ENCODE data around the gene GNAZ. TPM values are rescaled to one million over a fixed set of nuclear protein-coding genes. Genes with fewer than 3 reads are reported as not detected.
"Not testable (repeated sequence)": the region's sequence is repeated elsewhere in the genome, so short reads cannot be mapped to it uniquely, and the experiment has no call there.

The GNAZ gene
- total RNA-seq, 1 donor from 2014 or later = 13.7 TPM

- H3K4me1 ChIP-seq = no peaks in the 10 kb centered on the region
Observed at GRCh38 chr22:23047742-23048141, 22.6 kb upstream of the GNAZ start.

DNA sequence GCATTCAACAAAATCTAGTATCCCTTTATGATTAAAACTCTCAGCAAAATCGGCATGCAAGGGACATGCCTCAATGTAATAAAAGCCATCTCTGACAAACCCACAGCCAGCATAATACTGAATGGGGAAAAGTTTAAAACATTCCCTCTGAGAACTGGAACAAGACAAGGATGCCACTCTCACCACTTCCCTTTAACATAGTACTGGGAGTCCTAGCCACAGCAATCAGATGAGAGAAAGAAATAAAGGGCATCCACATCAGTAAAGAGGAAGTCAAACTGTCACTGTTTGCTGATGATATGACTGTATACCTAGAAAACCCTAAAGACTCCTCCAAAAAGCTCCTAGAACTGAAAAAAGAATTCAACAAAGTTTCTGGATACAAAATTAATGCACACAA lies 19.8 kb upstream of the GNAZ start:
- H3K36me3 ChIP-seq; H3K4me3 ChIP-seq; H3K9me3 ChIP-seq; intact Hi-C loops (cut with DNase I); DNase-seq (ENCODE audit: low spot score in 2 of 2); H3K27me3 ChIP-seq; H3K27ac ChIP-seq; H3K4me1 ChIP-seq: not testable (repeated sequence)

More at GRCh38 chr22:23047742-23048141, 22.6 kb upstream of the GNAZ start:
- peaks cover 0 to 4% of the 10 kb centered on the region in 2 donors for H3K9me3 ChIP-seq
- TF ChIP-seq, protein P1, sequence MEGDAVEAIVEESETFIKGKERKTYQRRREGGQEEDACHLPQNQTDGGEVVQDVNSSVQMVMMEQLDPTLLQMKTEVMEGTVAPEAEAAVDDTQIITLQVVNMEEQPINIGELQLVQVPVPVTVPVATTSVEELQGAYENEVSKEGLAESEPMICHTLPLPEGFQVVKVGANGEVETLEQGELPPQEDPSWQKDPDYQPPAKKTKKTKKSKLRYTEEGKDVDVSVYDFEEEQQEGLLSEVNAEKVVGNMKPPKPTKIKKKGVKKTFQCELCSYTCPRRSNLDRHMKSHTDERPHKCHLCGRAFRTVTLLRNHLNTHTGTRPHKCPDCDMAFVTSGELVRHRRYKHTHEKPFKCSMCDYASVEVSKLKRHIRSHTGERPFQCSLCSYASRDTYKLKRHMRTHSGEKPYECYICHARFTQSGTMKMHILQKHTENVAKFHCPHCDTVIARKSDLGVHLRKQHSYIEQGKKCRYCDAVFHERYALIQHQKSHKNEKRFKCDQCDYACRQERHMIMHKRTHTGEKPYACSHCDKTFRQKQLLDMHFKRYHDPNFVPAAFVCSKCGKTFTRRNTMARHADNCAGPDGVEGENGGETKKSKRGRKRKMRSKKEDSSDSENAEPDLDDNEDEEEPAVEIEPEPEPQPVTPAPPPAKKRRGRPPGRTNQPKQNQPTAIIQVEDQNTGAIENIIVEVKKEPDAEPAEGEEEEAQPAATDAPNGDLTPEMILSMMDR (IDR thresholded peaks at IDR 0.05) = no peak
- intact Hi-C loops (cut with DNase I) = no loop called here
- no peak overlapping the region for H3K4me3 ChIP-seq
- no peak overlapping the region for H3K27ac ChIP-seq
- H3K36me3 ChIP-seq = no peaks in the 10 kb centered on the region
- no peaks in the 10 kb centered on the region for H3K27me3 ChIP-seq
- no peak for DNase-seq (ENCODE audit: low spot score in 2 of 2)

DNA sequence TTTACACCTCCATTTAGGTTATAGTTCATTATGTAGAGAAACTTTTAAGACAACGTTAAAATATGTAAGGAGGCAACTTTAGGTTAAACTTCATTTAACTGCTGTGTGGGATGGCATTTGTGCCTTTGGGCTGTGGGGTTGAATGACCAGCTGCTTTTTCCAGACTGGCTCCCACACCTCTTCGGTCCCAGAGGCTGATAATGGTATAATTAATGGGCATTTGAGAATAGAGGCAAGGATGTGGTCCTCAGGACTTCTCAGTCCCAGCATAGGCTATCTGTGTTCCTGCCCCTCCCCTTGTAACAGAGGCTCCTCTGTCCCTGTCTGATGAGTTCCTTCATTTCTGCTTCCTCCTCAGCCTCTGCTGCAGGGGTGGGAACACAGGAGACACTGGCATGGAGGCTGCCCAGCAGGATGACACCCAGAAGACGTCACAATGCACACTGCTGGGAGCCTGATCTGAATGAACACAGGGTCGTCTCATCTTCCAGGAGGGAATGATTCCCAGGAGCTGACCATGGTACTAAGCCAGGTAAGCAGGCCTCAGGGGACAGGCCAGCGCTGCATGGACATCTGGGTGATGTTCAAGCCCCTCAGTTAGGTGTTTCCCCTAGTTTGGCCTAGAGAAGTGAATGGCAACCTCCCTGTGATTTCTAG lies 17.1 kb upstream of the GNAZ start:
- no peak overlapping the region for H3K27ac ChIP-seq
- H3K4me1 ChIP-seq = no peaks in the 10 kb centered on the region
- H3K27me3 ChIP-seq = no peaks in the 10 kb centered on the region
- H3K9me3 ChIP-seq = peaks cover 0 to 6% of the 10 kb centered on the region in 2 donors
- peak in 1 of 2 donors; percentile 38 for DNase-seq (ENCODE audit: low spot score in 2 of 2)
- intact Hi-C loops (cut with DNase I) = no loop called here
- H3K36me3 ChIP-seq = no peaks in the 10 kb centered on the region
- TF ChIP-seq, protein P1 (IDR thresholded peaks at IDR 0.05) = no peak
- no peak overlapping the region for H3K4me3 ChIP-seq

- intact Hi-C loops (cut with DNase I) = no loop called here
- Histone ChIP-seq H3K4me3 (no peak overlapping the region), H3K27me3 (no peaks in the 10 kb centered on the region), H3K36me3 (no peaks in the 10 kb centered on the region), H3K4me1 (no peaks in the 10 kb centered on the region), H3K27ac (no peak overlapping the region), H3K9me3 (peaks cover 0 to 6% of the 10 kb centered on the region in 2 donors)
- TF ChIP-seq, protein P1 (IDR thresholded peaks at IDR 0.05) = no peak
- peak in 1 of 2 donors; percentile 41 for DNase-seq (ENCODE audit: low spot score in 2 of 2)
Observed at GRCh38 chr22:23053912-23054530, 16.3 kb upstream of the GNAZ start.

- no peak overlapping the region for H3K4me3 ChIP-seq
- peak in 1 of 2 donors; percentile 33 for DNase-seq (ENCODE audit: low spot score in 2 of 2)
- H3K27ac ChIP-seq = no peak overlapping the region
- H3K36me3 ChIP-seq = no peaks in the 10 kb centered on the region
- H3K27me3 ChIP-seq = no peaks in the 10 kb centered on the region
- TF ChIP-seq, protein P1 (IDR thresholded peaks at IDR 0.05) = no peak
- peaks cover 0 to 6% of the 10 kb centered on the region in 2 donors for H3K9me3 ChIP-seq
- no peaks in the 10 kb centered on the region for H3K4me1 ChIP-seq
- intact Hi-C loops (cut with DNase I) = no loop called here
Observed at GRCh38 chr22:23054531-23055257, 15.6 kb upstream of the GNAZ start.

All from ascending aorta (tissue), 2 donors.